ENCODE results near the gene SLC39A6. TPM values are rescaled to one million over a fixed set of nuclear protein-coding genes. Genes with fewer than 3 reads are reported as not detected.
A peak's percentile ranks its signal among the peaks of the same experiment; 100 is the strongest.
"Not testable (repeated sequence)": the region's sequence is repeated elsewhere in the genome, so short reads cannot be mapped to it uniquely, and the experiment has no call there.

SLC39A6 gene
- total RNA-seq, 8 experiments from 2014 or later: 34.9 to 146 (median 99.8) TPM

DNA sequence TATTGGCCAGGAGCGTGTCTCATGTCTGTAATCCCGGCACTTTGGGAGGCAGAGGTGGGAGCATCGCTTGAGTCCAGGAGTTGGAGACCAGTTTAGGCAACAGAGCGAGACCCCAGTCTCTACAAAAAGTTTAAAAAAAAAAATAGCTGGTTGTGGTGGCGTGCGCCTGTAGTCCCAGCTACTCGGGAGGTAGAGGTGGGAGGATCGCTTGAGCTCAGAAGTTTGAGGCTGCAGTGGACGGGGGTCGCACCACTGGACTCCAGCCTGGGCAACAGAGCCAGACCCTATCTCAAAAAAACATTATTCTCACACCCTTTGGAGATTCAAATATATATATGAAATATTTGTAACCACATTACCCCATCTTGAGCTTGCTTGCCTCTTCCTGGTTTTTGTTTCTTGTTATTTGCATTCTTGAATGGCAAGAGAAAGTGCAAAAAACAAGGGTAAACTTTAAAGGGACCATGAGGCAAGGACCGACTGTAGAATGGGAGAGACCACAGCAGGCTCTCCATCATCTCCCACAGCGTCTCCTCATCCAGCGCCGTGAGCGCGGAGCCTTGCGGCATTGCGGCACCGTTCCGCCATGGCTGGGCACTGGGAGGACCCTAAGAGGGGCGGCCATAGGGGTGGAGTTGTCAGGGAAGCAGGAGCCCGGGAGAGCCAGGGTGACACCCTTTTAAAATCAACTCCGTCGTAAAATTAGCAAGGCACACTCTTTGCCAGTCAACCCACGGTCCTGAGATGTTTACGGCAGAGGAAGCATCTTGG is 1.9 kb upstream of the SLC39A6 start:
- H3K27ac ChIP-seq: no peak overlapping the region
- H3K4me1 ChIP-seq (replicated peaks in 1 of 2): peaks cover 14 to 19% of the 10 kb centered on the region in 2 donors
- in situ Hi-C loops (cut with MboI; ENCODE audit: low pct_unique_long_range_greater_than_20kb in 2 of 9, low sequenced_read_pairs in 9 of 9, unreplicated experiment in 9 of 9): loop anchor here in 2 of 9 experiments (25.0 kb wide), 1 partner anchor 119 kb away; no protein-coding TSS in a partner anchor
- H3K4me3 ChIP-seq: peak overlapping the region; percentile 74 to 100 (median 83)
- no peak for ATAC-seq (replicated peaks in 6 of 8)
- 65 to 100% (median 93%) methylated on average over 1 to 16 of the region's 26 CpGs; no CpG with 5 or more reads in 1 of the 10 experiments for WGBS, 10 experiments

DNA sequence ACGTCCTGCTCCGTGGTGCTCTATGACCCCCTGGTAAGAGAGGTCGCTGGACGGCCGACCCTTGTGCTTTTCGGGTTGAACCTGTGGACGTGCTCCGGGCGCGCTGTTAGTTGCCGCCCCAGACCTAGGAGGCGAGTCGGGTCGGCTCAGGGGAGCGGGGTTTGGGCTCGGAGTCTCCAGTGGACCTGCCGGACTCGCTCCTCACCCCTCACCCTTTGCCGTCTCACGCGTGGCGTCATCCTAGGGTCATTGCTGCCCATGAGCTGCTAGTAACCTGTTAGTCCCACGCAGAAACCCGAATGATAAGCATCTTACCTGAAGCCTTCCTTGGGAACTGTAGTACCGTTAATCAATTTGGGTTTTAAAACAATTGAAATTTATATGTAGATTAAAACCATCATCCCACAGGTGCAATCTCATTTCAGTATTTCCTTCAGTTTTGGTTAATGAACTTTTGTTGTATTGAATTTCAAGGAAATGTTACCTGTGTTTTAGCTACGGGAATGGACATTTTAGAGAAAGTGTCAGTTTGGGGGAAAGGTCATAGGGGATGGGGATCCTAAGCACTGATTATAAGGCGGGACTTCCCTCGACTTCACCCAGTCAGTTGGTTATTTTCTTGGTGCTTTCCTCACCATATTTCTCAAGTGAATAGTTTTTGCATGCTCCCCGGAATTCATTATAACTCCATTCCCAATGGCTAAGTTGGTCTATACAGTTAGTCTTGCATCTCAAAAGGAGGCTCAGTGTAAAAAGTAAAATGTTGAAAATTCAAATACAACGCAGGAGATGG is 1.1 kb upstream of the SLC39A6 start:
- ATAC-seq (replicated peaks in 6 of 8): peak; percentile 9 to 32 (median 18)
- in situ Hi-C loops (cut with MboI; ENCODE audit: low pct_unique_long_range_greater_than_20kb in 2 of 9, low sequenced_read_pairs in 9 of 9, unreplicated experiment in 9 of 9): loop anchor here in 2 of 9 experiments (25.0 kb wide), 1 partner anchor 118 kb away; no protein-coding TSS in a partner anchor
- Histone ChIP-seq H3K4me1 (replicated peaks in 1 of 2) (peaks cover 14 to 19% of the 10 kb centered on the region in 2 donors), H3K4me3 (peak overlapping the region; percentile 74 to 100 (median 83)), H3K27ac (peak overlapping the region; percentile 99 to 100)
- 0 to 29% (median 13%) methylated on average over 3 to 21 of the region's 30 CpGs for WGBS, 10 experiments

DNA sequence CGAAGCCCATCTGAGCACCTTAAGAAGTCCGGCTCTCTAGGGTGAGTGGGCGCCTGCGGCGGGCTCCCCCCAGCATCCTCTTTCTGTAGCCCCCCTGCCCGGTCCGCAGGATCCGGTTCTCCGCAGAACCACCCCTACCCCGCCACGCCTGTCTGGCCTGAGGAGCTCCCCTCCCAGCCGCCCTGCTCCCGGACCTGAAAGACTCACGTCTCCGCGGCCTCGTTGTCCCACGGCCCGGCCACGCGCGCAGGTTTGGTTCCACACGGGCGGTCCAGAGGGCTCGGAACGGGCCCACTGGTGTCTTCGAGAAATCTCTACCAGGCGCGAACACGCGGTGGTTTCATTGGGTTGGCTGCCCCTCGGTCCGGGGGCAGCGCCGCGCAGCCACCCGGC is 237 bp downstream of the SLC39A6 start:
- peaks cover 14 to 19% of the 10 kb centered on the region in 2 donors for H3K4me1 ChIP-seq (replicated peaks in 1 of 2)
- ATAC-seq (replicated peaks in 6 of 8): peak; percentile 16 to 43 (median 24)
- peak overlapping the region; percentile 99 to 100 for H3K27ac ChIP-seq
- in situ Hi-C loops (cut with MboI; ENCODE audit: low pct_unique_long_range_greater_than_20kb in 2 of 9, low sequenced_read_pairs in 9 of 9, unreplicated experiment in 9 of 9): loop anchor here in 2 of 9 experiments (25.0 kb wide), 1 partner anchor 117 kb away; no protein-coding TSS in a partner anchor
- 0 to 2% (median 0%) methylated on average over 3 to 17 of the region's 37 CpGs; no CpG with 5 or more reads in 5 of the 10 experiments for WGBS, 10 experiments
- peak overlapping the region; percentile 74 to 100 (median 83) for H3K4me3 ChIP-seq

DNA sequence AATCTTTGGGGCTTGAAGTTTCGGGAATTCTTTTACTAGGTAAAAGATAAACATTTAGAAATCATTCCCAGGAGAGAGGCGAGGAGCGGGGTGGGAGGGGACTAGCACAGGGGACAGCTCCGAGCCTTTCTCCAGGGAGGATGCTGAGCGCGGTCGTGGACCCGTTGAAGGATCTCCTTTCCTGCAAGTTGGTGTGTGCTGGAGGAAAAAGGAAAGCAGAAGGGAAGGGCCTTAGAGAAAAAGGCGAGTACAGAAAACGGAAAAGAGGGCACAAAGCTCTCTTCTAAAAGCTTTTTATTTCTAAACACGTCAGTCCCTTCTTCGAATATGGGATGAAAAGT is 640 bp downstream of the SLC39A6 start:
- in situ Hi-C loops (cut with MboI; ENCODE audit: low pct_unique_long_range_greater_than_20kb in 2 of 9, low sequenced_read_pairs in 9 of 9, unreplicated experiment in 9 of 9): loop anchor here in 2 of 9 experiments (25.0 kb wide), 1 partner anchor 116 kb away; no protein-coding TSS in a partner anchor
- Histone ChIP-seq H3K27ac (peak overlapping the region in 1 of 2 donors; percentile 99), H3K4me3 (peak overlapping the region; percentile 74 to 100 (median 83)), H3K4me1 (replicated peaks in 1 of 2) (peaks cover 14 to 19% of the 10 kb centered on the region in 2 donors)
- ATAC-seq (replicated peaks in 6 of 8): no peak
- 0 to 4% (median 0%) methylated on average over 2 to 8 of the region's 12 CpGs; no CpG with 5 or more reads in 2 of the 10 experiments for WGBS, 10 experiments

DNA sequence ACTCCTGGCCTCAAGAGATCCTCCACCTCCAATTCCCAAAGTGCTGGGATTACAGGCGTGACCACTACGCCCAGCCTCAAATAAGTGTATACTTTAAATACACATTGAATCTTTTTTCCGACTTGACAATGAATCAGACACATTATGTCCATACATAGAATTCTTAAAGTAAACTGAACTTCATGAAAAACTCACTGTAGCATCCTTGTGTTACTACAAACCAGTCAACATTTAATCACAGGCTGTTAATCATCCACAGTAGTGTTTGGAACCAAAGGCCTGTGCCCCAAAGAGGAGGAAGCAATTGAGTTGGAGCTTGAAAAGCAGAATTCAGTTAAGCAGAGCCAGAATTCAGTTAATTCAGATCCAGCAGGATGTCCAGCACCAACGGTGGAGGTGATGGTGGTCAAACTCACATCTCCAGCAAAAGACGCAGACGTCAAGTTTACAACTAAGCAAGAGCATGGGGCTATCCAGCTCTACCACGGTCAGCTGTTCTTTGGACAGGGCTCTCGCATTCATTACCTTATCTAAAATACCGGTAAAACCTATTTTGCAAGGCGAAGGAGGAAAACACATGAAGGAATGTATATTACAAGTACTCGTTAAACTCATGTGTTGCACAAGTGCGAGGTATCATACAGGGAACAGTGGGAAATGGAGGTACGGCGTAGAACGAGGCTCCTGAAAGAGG is 1.2 kb downstream of the SLC39A6 start:
- no peak for ATAC-seq (replicated peaks in 6 of 8)
- Histone ChIP-seq H3K27ac (no peak overlapping the region), H3K4me3 (peak overlapping the region; percentile 74 to 100 (median 83)), H3K4me1 (replicated peaks in 1 of 2) (peaks cover 14 to 19% of the 10 kb centered on the region in 2 donors)
- 13 to 96% (median 35%) methylated on average over 3 to 14 of the region's 15 CpGs for WGBS, 10 experiments
- in situ Hi-C loops (cut with MboI; ENCODE audit: low pct_unique_long_range_greater_than_20kb in 2 of 9, low sequenced_read_pairs in 9 of 9, unreplicated experiment in 9 of 9): loop anchor here in 2 of 9 experiments (25.0 kb wide), 1 partner anchor 116 kb away; no protein-coding TSS in a partner anchor

DNA sequence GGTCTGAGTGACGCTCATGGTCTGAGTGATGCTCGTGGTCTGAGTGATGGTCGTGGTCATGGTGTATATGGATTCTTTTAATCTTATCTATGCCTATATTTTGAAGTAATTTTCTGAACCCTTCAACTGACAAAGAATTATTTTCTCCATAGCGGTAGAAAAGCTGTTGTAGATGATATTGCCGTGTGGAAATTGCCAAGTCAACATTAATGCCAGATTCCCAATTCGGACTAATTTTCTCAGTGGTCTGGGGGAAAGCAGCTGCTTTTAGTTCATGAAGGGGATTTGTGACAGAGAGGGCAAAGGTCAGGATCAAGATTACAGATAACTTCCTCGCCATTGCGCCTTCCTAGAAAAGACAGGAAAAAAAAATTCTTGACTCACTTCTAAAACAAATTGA is 2.5 kb downstream of the SLC39A6 start:
- H3K4me3 ChIP-seq: no peak overlapping the region
- H3K4me1 ChIP-seq (replicated peaks in 1 of 2): peaks cover 14 to 19% of the 10 kb centered on the region in 2 donors
- H3K27ac ChIP-seq: no peak overlapping the region
- no peak for ATAC-seq (replicated peaks in 6 of 8)
- in situ Hi-C loops (cut with MboI; ENCODE audit: low pct_unique_long_range_greater_than_20kb in 2 of 9, low sequenced_read_pairs in 9 of 9, unreplicated experiment in 9 of 9): loop anchor here in 2 of 9 experiments (25.0 kb wide), 1 partner anchor 114 kb away; no protein-coding TSS in a partner anchor
- 77 to 98% (median 94%) methylated on average over 2 to 8 of the region's 8 CpGs for WGBS, 10 experiments

DNA sequence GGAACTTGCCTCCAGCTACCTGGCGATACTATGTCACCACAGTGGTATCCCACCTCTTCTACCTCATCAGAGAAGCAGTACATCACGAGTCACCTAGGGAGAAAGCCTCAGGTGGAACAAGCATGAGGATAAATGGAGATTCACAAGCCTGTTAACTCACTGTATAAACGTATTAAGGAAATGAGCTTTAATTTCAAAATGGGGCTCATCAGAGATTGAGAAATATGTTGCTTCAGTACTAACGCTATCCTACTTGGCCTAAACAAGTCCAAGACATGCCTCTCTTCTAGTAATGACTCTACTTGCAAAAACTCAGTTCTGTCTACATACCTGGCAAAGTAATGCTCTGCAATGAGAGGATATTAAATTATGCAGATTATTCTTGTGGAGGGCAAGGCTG is 4.3 kb downstream of the SLC39A6 start:
- no peak overlapping the region for H3K4me3 ChIP-seq
- ATAC-seq (replicated peaks in 6 of 8): no peak
- peaks cover 7 to 10% of the 10 kb centered on the region in 2 donors for H3K4me1 ChIP-seq (replicated peaks in 1 of 2)
- in situ Hi-C loops (cut with MboI; ENCODE audit: low pct_unique_long_range_greater_than_20kb in 2 of 9, low sequenced_read_pairs in 9 of 9, unreplicated experiment in 9 of 9): loop anchor here in 2 of 9 experiments (25.0 kb wide), 1 partner anchor 113 kb away; no protein-coding TSS in a partner anchor
- H3K27ac ChIP-seq: no peak overlapping the region
- WGBS, 10 experiments: 75 to 100% (median 89%) methylated on average over 1 to 3 of the region's 4 CpGs; no CpG with 5 or more reads in 2 of the 10 experiments

DNA sequence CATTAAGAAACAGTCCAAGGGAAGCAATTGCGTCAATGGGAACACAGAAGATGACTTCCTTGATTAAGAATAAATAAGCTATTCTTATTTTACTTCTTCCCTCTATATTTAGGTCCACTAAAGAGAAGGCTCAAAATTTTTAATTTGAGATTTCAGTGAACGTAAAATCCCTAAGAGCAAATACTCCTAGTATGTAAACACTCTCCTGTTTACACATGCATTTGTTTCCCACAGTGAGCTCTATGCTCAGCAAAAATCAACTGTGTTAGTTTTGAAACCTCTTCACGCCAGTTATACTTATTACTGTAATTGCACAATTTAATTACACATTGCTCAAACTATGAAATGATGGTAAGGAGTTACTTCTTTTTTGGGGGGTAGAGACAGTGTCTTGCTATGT is 8.8 kb downstream of the SLC39A6 start:
- no peak for ATAC-seq (replicated peaks in 6 of 8)
- in situ Hi-C loops (cut with MboI; ENCODE audit: low pct_unique_long_range_greater_than_20kb in 2 of 9, low sequenced_read_pairs in 9 of 9, unreplicated experiment in 9 of 9): no loop called here
- no peak overlapping the region for H3K27ac ChIP-seq
- H3K4me3 ChIP-seq: no peak overlapping the region
- 83 to 100% (median 95%) methylated on average over 1 to 3 of the region's 3 CpGs for WGBS, 10 experiments
- H3K4me1 ChIP-seq (replicated peaks in 1 of 2): no peaks in the 10 kb centered on the region

DNA sequence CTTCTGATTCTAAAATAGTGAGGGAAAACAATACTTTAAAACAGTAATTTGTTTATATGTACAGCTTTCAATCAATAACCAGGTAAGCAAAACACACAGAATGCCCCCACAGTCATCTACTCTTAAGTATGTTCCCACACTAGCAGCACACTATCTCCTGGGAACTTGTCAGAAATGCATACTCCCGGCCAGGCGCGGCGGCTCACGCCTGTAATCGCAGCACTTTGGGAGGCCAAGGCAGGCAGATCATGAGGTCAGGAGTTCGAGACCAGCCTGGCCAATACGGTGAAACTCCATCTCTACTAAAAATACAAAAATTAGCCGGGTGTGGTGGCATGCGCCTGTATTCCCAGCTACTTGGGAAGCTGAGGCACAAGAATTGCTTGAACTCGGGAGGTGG is 12.4 kb downstream of the SLC39A6 start:
- WGBS, 10 experiments: 80 to 95% (median 83%) methylated on average over 1 to 11 of the region's 11 CpGs; no CpG with 5 or more reads in 6 of the 10 experiments
- H3K4me1 ChIP-seq (replicated peaks in 1 of 2); H3K27ac ChIP-seq; H3K4me3 ChIP-seq; in situ Hi-C loops (cut with MboI; ENCODE audit: low pct_unique_long_range_greater_than_20kb in 2 of 9, low sequenced_read_pairs in 9 of 9, unreplicated experiment in 9 of 9); ATAC-seq (replicated peaks in 6 of 8): not testable (repeated sequence)

DNA sequence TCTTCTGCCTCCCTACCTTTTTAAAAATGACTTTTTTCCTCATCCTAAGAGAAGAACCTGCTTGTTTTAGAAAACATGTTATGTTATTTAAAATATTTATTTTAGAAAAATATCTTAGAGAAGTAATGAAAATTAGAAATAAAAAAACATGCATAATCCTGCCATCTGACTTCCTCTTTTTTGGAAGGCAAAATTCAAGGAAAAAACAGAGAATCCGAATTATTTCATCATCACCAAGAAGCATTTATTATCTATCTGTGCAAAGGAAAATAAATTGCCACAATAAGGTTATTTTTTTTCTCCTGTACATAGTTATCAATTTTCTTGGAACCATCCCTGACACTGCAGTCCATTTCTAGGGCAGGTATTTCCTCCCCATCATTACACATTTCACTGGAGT is 14.4 kb downstream of the SLC39A6 start:
- no peak overlapping the region for H3K27ac ChIP-seq
- in situ Hi-C loops (cut with MboI; ENCODE audit: low pct_unique_long_range_greater_than_20kb in 2 of 9, low sequenced_read_pairs in 9 of 9, unreplicated experiment in 9 of 9): no loop called here

DNA sequence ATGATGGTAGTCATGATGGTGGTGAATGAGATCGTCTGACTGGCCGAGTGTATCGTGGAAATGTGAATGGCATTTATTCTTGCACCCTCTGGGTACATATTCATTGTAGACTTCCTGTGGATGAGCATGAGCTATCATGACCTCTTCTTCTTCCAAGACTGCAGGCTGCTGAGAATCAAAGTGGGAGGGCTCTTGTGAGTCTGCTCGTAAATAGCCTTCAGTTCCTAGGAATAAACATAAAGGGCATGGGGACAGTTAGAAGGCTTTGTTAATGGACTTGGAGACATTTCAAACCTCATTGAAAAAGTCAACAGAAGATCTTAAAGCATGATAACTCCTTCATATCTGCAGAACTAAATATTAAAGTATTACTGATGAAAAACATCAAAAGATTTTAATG is 14.9 kb downstream of the SLC39A6 start:
- H3K27ac ChIP-seq: no peak overlapping the region
- in situ Hi-C loops (cut with MboI; ENCODE audit: low pct_unique_long_range_greater_than_20kb in 2 of 9, low sequenced_read_pairs in 9 of 9, unreplicated experiment in 9 of 9): no loop called here
- no peak overlapping the region for H3K4me3 ChIP-seq
- ATAC-seq (replicated peaks in 6 of 8): no peak
- no peaks in the 10 kb centered on the region for H3K4me1 ChIP-seq (replicated peaks in 1 of 2)
- 20 to 100% (median 96%) methylated on average over 1 to 4 of the region's 4 CpGs; no CpG with 5 or more reads in 3 of the 10 experiments for WGBS, 10 experiments

More for the DNA sequence above, 14.4 kb downstream of the SLC39A6 start:
- WGBS, 10 experiments: 0 to 100% (median 79%) methylated on average over 1 of the region's 1 CpG; no CpG with 5 or more reads in 2 of the 10 experiments
- Histone ChIP-seq H3K4me3 (no peak overlapping the region), H3K4me1 (replicated peaks in 1 of 2) (no peaks in the 10 kb centered on the region)
- ATAC-seq (replicated peaks in 6 of 8): no peak

DNA sequence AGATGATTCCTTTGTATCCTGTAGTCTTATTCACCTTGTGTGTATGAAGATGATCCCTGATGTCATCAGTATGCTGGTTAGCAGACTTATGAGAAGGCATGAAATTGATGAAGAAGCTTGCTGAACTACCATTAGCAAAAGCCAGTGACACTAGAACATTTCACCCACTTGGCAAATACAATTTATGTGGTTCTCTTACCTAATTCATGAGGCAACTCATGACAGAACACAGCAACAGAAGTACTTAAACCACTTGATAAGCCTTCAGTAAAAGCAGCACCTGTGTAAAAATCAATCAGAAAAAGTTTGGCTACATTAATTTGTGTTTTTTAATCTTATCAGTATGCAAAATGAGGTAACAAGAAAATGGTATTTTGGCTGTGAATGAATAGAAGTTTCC is 16.8 kb downstream of the SLC39A6 start:
- ATAC-seq (replicated peaks in 6 of 8): no peak
- H3K27ac ChIP-seq: no peak overlapping the region
- in situ Hi-C loops (cut with MboI; ENCODE audit: low pct_unique_long_range_greater_than_20kb in 2 of 9, low sequenced_read_pairs in 9 of 9, unreplicated experiment in 9 of 9): no loop called here
- no peaks in the 10 kb centered on the region for H3K4me1 ChIP-seq (replicated peaks in 1 of 2)
- no peak overlapping the region for H3K4me3 ChIP-seq

Measured in motor neuron (in vitro differentiated cells).